Activated effector memory CD4-positive, alpha-beta T cell treated with anti-CD3 and anti-CD28 coated beads, Interleukin-2, amount 50 U/mL, for 16 hours (primary cell): Measurements from ENCODE around the gene RBP5.

ENCODE experiments used
- DNase-seq: peaks from one replicate; pipeline ENCODE4 v3.0.0-alpha.2; 2020

The RBP5 gene

GRCh38 chr12:7128681-7129286, at the start of gene RBP5:
RBP5 (minus strand) TSS chr12:7128889; CDS start chr12:7128775, 114 bp downstream.
- DNase-seq, result peak; percentile 57

GRCh38 chr12:7178481-7178880, 49.8 kb upstream of the RBP5 start:
- no peak for DNase-seq

GRCh38 chr12:7176595-7176994, 47.9 kb upstream of the RBP5 start:
- DNase-seq, result no peak

GRCh38 chr12:7175493-7175892, 46.8 kb upstream of the RBP5 start:
- no peak for DNase-seq

GRCh38 chr12:7171854-7172253, 43.2 kb upstream of the RBP5 start:
- no peak for DNase-seq

- no peak for DNase-seq
Observed at GRCh38 chr12:7169951-7170350, 41.3 kb upstream of the RBP5 start.

- DNase-seq, result no peak
Observed at GRCh38 chr12:7162691-7163114, 34.0 kb upstream of the RBP5 start.

GRCh38 chr12:7161811-7162210, 33.1 kb upstream of the RBP5 start:
- DNase-seq, result no peak

- no peak for DNase-seq
Observed at GRCh38 chr12:7161327-7161726, 32.6 kb upstream of the RBP5 start.

GRCh38 chr12:7160183-7160582, 31.5 kb upstream of the RBP5 start:
- no peak for DNase-seq

- DNase-seq, result no peak
Observed at GRCh38 chr12:7158781-7159609, 30.3 kb upstream of the RBP5 start.

- DNase-seq, result no peak
Observed at GRCh38 chr12:7157391-7157790, 28.7 kb upstream of the RBP5 start.

- no peak for DNase-seq
Observed at GRCh38 chr12:7156259-7157197, 27.8 kb upstream of the RBP5 start.

GRCh38 chr12:7155471-7156034, 26.9 kb upstream of the RBP5 start:
- no peak for DNase-seq

GRCh38 chr12:7154901-7155470, 26.3 kb upstream of the RBP5 start:
- DNase-seq, result no peak

GRCh38 chr12:7154042-7154441, 25.4 kb upstream of the RBP5 start:
- no peak for DNase-seq

GRCh38 chr12:7152818-7153217, 24.1 kb upstream of the RBP5 start:
- no peak for DNase-seq

GRCh38 chr12:7151532-7151931, 22.8 kb upstream of the RBP5 start:
- no peak for DNase-seq

- DNase-seq, result no peak
Observed at GRCh38 chr12:7150841-7151240, 22.2 kb upstream of the RBP5 start.

- no peak for DNase-seq
Observed at GRCh38 chr12:7150356-7150755, 21.7 kb upstream of the RBP5 start.

GRCh38 chr12:7146906-7147305, 18.2 kb upstream of the RBP5 start:
- no peak for DNase-seq

GRCh38 chr12:7146228-7146627, 17.5 kb upstream of the RBP5 start:
- no peak for DNase-seq

- no peak for DNase-seq
Observed at GRCh38 chr12:7145671-7146070, 17.0 kb upstream of the RBP5 start.
